Measurements from ENCODE around the gene CEMIP. TPM values are rescaled to one million over a fixed set of nuclear protein-coding genes. Genes with fewer than 3 reads are reported as not detected.

CEMIP gene
- total RNA-seq, 1 experiment from 2014 or later, result 3.5 TPM

- POLR2A ChIA-PET, result no interaction called here
- no peaks in the 10 kb centered on the region for H3K9me3 ChIP-seq (ENCODE audit: control insufficient read depth in 1 of 2, insufficient read depth in 1 of 2, low read depth in 1 of 2, low read length in 2 of 2)
- no peak overlapping the region for H3K27ac ChIP-seq (ENCODE audit: low read depth, low read length)
- no peak for TF ChIP-seq EZH2phosphoT487 (IDR thresholded peaks at IDR 0.05; ENCODE audit: borderline replicate concordance)
- TF ChIP-seq CTCF (IDR thresholded peaks at IDR 0.05 in 2 of 3, conservative IDR thresholded peaks at IDR 0.05 in 1 of 3; ENCODE audit: borderline replicate concordance in 1 of 3, insufficient read depth in 1 of 3, low read depth in 2 of 3, low read length in 2 of 3), result 0 out of 6 replicates have a peak, but pooled peaks of 1 of the 3 experiments have one; percentile 8
- ATAC-seq, result no peak
- H3K4me2 ChIP-seq (ENCODE audit: low read length), result no peak overlapping the region
- peaks cover 0 to 4% of the 10 kb centered on the region in 2 experiments; a peak in 1 of 4 replicates for H3K36me3 ChIP-seq (ENCODE audit: control insufficient read depth in 1 of 2, insufficient read depth in 2 of 2, low read length in 2 of 2)
- no peaks in the 10 kb centered on the region for H4K20me1 ChIP-seq (ENCODE audit: insufficient read depth)
- no TSS peak for BruUV-seq (replicated peaks)
- intact Hi-C loops (cut with micrococcal nuclease), result no loop called here
- no peaks in the 10 kb centered on the region for H3K27me3 ChIP-seq (ENCODE audit: insufficient read depth, low read length)
- no peak overlapping the region for H3K4me3 ChIP-seq (replicated peaks in 1 of 2; ENCODE audit: low read depth in 1 of 2, low read length in 2 of 2)
- no peaks in the 10 kb centered on the region for H3K79me2 ChIP-seq (ENCODE audit: insufficient read depth, low read length)
- CTCF ChIA-PET, result no interaction called here
- peaks cover 6 to 10% of the 10 kb centered on the region in 2 experiments for H3K4me1 ChIP-seq (ENCODE audit: control insufficient read depth in 1 of 2, insufficient read depth in 2 of 2, low read length in 2 of 2)
- H3K9ac ChIP-seq (ENCODE audit: low read length), result no peak overlapping the region
- no peaks in the 10 kb centered on the region for H3K9me2 ChIP-seq (ENCODE audit: insufficient read depth)
- no peak overlapping the region for H2AFZ ChIP-seq (ENCODE audit: low read depth, low read length, poor library complexity, severe bottlenecking)
- DNase-seq (ENCODE audit: low read depth, low spot score), result no peak
- RAD21 ChIA-PET (ENCODE audit: low non-redundant PET in 1 of 2, low total read pairs in 2 of 2, uncharacterized antibody in 2 of 2, unreplicated experiment in 2 of 2), result no interaction called here
Observed at GRCh38 chr15:80936288-80937078, 157.3 kb downstream of the CEMIP start.

- DNase-seq (ENCODE audit: low read depth, low spot score) (no peak), ATAC-seq (no peak)
- intact Hi-C loops (cut with micrococcal nuclease), result no loop called here
- H3K27ac ChIP-seq (ENCODE audit: low read depth, low read length), result no peak overlapping the region
- POLR2A ChIA-PET, result no interaction called here
- H3K4me1 ChIP-seq (ENCODE audit: control insufficient read depth in 1 of 2, insufficient read depth in 2 of 2, low read length in 2 of 2), result peaks cover 6 to 10% of the 10 kb centered on the region in 2 experiments
- H2AFZ ChIP-seq (ENCODE audit: low read depth, low read length, poor library complexity, severe bottlenecking), result no peak overlapping the region
- H3K9me3 ChIP-seq (ENCODE audit: control insufficient read depth in 1 of 2, insufficient read depth in 1 of 2, low read depth in 1 of 2, low read length in 2 of 2), result no peaks in the 10 kb centered on the region
- CTCF ChIA-PET, result no interaction called here
- RAD21 ChIA-PET (ENCODE audit: low non-redundant PET in 1 of 2, low total read pairs in 2 of 2, uncharacterized antibody in 2 of 2, unreplicated experiment in 2 of 2), result no interaction called here
- H3K27me3 ChIP-seq (ENCODE audit: insufficient read depth, low read length), result no peaks in the 10 kb centered on the region
- no TSS peak for BruUV-seq (replicated peaks)
- no peaks in the 10 kb centered on the region for H3K9me2 ChIP-seq (ENCODE audit: insufficient read depth)
- H3K79me2 ChIP-seq (ENCODE audit: insufficient read depth, low read length), result no peaks in the 10 kb centered on the region
- H4K20me1 ChIP-seq (ENCODE audit: insufficient read depth), result no peaks in the 10 kb centered on the region
- no peak overlapping the region for H3K9ac ChIP-seq (ENCODE audit: low read length)
- peaks cover 0 to 4% of the 10 kb centered on the region in 2 experiments; a peak in 1 of 4 replicates for H3K36me3 ChIP-seq (ENCODE audit: control insufficient read depth in 1 of 2, insufficient read depth in 2 of 2, low read length in 2 of 2)
- no peak overlapping the region for H3K4me3 ChIP-seq (replicated peaks in 1 of 2; ENCODE audit: low read depth in 1 of 2, low read length in 2 of 2)
- no peak overlapping the region for H3K4me2 ChIP-seq (ENCODE audit: low read length)
- TF ChIP-seq EZH2 (IDR thresholded peaks at IDR 0.05) (no peak), EGR1 (IDR thresholded peaks at IDR 0.05; ENCODE audit: low read depth) (no peak), JUND (IDR thresholded peaks at IDR 0.05) (no peak), ZNF274 (IDR thresholded peaks at IDR 0.05; ENCODE audit: low read depth, low read length) (no peak), MAX (IDR thresholded peaks at IDR 0.05) (no peak), REST (IDR thresholded peaks at IDR 0.05; ENCODE audit: low read depth) (no peak), POLR2A (IDR thresholded peaks at IDR 0.05; ENCODE audit: borderline replicate concordance, extremely low read depth, insufficient read depth, insufficient read length) (no peak), CTCF (IDR thresholded peaks at IDR 0.05 in 2 of 3, conservative IDR thresholded peaks at IDR 0.05 in 1 of 3; ENCODE audit: borderline replicate concordance in 1 of 3, insufficient read depth in 1 of 3, low read depth in 2 of 3, low read length in 2 of 3) (no peak), EZH2phosphoT487 (IDR thresholded peaks at IDR 0.05; ENCODE audit: borderline replicate concordance) (no peak), RAD21 (IDR thresholded peaks at IDR 0.05; ENCODE audit: low read depth) (no peak)
Observed at GRCh38 chr15:80937718-80938117, 158.5 kb downstream of the CEMIP start.

Measured in HCT116 (cell line).